B cell (primary cell): Measurements from ENCODE around the gene GPR143.

Source experiments
- CTCF ChIP-seq: fragments of 200-600 bp; IDR thresholded peaks from one replicate; pipeline ENCODE4 v1.8.0; 2022; ENCODE audit warnings: antibody characterized with exemption, mild to moderate bottlenecking
- EZH2 ChIP-seq: IDR thresholded peaks from 2 replicates; pipeline ENCODE4 v1.6.1; 2012; ENCODE audit warnings: borderline replicate concordance, low read depth, mild to moderate bottlenecking, moderate library complexity, low read length; ENCODE audit not compliant: insufficient read depth, poor library complexity, severe bottlenecking

- TF ChIP-seq EZH2 = no peak
- TF ChIP-seq CTCF = no peak
Observed at GRCh38 chrX:9797384-9798360, 32.0 kb upstream of the GPR143 start.
